COR-L47 (cell line): Measurements from ENCODE around the gene CHRM5.
A peak's percentile ranks its signal among the peaks of the same experiment; 100 is the strongest.
"Not testable (repeated sequence)": the region's sequence is repeated elsewhere in the genome, so short reads cannot be mapped to it uniquely, and the experiment has no call there.

Experiments
- DNase-seq: peaks from one replicate; lab custom pipeline; 2025; lab: John Stamatoyannopoulos, UW

The CHRM5 gene

DNA sequence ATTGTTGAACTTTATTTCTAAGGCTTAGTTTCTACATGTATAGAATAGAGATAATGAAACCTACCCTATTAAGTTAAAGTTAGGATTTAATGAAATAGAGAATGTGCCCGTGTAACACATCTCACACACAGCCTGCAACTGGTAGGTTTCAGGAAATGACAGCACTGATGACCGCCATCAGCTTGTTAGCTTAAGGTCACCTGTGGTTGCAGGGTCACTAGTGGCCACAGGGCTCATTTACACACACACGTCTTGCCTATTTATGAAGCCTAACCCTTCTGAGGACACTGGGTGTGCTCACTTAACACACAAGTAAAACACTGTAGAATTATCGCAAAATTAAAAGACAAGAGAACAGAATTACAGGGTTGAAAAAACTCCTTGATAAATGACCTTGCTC, 20.1 kb downstream of the CHRM5 start:
- no peak for DNase-seq

DNA sequence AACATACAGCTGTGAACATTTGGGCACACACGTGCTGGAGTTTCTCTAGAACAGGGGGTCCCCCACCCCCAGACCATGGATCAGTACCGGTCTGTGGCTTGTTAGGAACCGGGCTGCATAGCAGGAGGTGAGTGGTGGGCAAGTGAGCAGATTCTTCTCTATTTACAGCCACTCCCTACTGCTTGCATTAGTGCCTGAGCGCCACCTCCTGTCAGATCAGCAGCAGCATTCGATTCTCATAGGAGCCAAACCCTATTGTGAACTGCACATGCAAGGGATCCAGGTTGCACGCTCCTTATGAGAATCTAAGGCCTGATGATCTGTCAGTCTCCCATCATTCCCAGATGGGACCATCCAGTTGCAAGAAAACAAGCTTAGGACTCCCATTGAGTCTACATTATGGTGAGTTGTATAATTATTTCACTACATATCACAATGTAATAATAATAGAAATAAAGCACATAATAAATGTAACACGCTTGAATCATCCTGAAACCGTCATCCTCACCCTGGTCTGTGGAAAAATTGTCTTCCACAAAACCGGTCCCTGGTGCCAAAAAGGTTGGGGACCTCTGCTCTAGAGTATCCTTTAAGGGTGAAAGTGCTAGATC, 25.8 kb downstream of the CHRM5 start:
- peak; percentile 25 for DNase-seq

DNA sequence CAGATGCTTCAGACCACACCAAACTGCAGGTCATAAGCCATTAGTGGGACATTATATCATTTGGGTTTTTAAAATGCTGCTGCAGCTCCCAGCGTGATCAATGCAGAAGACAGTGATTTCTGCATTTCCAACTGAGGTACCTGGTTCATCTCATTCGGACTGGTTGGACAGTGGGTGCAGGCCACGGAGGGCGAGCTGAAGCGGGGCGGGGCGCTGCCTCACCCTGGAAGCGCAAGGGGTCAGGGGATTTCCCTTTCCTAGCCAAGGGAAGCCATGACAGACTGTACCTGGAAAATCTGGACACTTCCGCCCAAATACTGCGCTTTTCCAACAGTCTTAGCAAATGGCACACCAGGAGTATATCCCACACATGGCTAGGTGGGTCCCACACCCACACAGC, 27.4 kb downstream of the CHRM5 start:
- not testable (repeated sequence) for DNase-seq

DNA sequence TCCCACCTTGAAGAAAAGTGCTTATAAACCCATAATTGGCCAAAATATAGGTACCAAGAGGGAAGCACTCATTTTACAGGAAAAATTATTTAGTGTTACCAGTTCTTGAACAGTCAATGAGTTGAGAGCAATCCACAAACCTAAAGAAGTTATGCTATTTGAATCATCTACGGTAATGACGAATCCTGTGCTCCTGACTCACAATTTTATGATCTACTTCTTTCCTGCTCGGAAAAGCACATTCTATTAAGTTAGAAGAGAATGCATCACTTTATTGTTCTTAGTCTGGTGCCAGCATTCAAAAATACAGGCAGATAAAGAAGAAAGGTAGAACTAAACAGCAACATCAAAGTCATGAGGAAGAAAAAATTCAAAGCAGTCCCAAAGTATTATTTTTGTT, 33.2 kb downstream of the CHRM5 start:
- DNase-seq, result no peak

DNA sequence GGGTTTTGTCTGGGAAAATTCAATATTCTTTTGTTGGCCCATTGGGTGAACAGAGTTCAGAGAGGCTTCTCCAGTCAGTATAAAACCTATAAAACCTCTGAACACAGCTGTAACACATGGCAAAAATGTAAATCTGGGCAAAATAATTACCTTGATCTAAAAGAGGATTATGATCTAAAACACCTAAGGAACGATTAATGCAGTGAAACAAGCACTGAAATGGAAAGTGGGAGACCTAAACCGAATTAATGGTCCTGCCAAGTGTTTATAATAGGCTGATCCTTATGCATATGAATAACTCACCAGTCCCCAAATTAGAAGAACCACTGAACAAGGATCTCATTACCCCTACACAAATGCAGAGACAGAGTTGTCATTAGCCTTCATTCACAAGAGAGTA, 38.1 kb downstream of the CHRM5 start:
- no peak for DNase-seq

DNA sequence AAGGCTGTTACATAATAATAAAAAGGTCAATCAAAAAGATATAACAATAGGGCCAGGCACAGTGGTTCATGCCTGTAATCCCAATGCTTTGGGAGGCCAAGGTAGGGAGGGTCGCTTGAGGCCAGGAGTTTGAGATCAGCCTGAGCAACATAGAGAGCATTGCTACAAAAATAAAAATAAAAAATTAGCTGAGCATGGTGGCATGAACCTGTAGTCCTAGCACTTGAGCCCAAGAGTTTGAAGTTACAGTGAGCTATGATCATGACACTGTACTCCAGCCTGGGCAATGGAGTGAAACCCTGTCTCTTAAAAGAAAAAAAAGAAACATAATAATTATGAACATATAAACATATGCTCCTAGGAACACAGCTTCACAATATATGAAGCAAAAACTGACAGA, 41.4 kb downstream of the CHRM5 start:
- DNase-seq, result no peak

DNA sequence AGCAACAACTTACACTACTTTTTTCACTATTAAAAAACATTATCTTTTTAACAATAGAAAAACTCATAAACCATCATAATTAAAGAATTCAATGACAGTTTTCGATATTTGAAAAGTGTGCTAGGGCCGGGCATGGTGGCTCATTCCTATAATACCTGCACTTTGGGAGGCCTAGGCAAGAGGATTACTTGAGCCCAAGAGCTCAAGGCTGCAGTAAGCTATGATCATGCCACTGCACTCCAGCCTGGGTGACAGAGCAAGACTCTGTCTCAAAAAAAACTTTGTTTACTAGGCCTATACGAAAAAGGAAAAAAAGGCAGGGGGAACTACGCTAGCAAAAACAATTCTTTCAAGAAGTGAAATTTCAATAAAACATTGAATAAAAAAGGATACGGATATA, 42.6 kb downstream of the CHRM5 start:
- no peak for DNase-seq

DNA sequence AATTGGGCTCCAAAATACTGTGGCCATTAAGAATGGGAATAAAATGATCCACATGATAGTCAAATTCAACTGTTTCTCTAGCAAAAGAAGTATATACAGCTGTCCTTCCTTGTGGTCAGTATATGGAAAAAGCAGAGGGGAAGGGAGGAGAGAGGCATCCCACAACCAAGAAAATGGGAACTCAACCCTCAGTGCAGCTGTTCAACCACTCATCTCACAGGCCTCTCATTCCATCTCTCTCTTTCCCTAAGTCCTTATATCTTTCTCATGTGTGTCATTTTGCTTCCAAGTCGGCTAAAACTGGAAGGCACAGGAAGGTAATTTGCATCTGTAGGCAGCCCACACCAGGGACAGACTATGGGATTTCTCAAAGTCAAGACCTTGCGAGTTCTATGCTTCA, 43.2 kb downstream of the CHRM5 start:
- DNase-seq, result no peak

DNA sequence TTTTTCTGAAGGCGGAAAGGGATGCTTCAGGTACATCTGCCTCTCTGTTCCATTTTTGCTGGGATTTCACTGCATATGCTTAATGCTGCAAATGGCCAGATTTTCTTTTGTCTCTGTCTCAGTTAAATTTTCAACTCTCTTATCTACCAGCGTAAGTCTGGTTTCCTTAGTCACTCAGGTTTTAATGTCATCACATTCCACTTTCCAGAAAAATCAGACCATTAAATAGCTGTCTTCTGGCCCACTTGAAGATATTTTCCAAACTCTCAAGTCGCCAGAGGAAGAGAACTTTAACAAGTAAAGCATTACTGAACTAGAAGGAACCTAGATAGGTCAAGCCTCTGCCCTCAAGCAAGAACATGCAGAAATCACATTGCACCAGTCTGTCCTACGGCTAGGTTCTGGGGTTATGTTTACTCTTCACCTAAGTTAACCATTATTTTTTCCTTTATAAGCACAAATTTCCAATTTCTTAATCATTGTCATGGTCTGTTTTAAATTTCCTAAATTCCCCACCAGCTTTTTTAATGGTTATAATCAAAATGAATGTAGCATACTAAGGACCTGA, 44.2 kb downstream of the CHRM5 start:
- DNase-seq, result no peak

DNA sequence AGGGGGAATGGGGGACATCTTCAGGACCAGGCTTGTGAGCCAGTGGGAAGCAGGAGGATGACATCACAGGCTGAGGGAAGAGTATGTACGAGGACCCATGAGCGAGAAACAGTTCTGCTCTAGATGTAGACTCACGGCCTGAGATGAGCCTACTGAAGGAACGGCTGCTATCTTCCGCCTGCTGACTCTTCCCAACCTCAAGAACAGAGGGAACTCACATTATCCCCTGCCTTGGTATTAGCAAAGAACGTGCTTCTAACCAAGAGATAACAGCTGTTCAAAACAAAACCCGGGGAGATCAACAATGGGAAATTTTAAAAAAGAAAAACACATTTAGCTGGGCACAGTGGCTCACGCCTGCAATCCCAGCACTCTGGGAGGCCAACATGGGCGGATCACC, 45.4 kb downstream of the CHRM5 start:
- no peak for DNase-seq

DNA sequence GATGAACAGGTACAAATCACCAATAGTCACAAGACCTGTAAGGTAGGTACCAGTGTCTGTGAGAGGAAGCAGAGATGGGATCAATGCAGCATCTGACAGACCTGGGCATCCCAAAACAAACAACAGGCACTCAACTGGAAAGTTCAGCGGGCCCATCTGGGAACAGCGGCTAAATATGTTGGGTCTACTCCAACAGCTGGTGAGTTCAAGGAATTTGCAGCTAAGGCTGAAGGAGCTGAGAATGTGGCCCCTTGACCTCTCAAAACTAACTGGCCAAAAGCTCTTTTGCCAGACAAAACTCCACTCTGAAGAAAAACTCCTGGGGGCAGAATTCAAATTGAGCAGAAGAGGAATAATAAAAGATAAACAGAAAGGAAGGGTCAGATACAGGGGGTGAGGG, 46.3 kb downstream of the CHRM5 start:
- no peak for DNase-seq

DNA sequence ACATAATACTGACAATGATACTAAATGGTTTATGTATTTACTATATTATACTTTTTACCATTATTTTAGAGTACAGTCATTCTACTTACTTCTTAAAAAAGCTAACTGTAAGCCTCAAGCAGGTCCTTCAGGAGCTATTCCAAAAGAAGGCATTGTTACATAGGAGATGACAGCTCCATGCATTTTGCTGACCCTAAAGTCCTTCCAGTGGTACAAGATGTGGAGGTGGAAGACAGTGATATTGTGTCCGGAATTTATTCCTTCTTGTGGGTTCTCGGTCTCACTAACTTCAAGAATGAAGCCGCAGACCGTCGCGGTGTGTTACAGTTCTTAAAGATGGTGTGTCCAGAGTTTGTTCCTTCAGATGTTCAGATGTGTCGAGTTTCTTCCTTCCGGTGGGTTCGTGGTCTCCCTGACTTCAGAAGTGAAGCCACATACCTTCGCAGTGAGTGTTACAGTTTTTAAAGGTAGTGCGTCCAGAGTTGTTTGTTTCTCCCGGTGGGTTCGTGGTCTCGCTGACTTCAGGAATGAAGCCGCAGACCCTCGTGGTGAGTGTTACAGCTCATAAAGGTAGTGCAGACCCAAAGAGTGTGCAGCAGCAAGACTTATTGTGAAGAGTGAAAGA, 49.8 kb downstream of the CHRM5 start:
- no peak for DNase-seq

DNA sequence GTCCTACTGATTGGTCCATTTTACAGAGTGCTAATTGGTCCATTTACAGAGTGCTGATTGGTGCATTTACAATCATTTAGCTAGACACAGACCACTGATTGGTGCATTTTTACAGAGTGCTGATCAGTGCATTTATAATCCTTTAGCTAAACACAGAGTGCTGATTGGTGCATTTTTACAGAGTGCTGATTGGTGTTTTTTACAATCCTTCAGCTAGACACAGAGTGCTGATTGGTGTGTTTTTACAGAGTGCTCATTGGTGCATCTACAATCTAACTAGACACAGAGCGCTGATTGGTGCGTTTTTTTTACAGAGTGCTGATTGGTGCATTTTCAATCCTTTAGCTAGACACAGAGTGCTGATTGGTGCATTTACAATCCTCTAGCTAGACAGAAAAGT, 50.4 kb downstream of the CHRM5 start:
- DNase-seq, result not testable (repeated sequence)

DNA sequence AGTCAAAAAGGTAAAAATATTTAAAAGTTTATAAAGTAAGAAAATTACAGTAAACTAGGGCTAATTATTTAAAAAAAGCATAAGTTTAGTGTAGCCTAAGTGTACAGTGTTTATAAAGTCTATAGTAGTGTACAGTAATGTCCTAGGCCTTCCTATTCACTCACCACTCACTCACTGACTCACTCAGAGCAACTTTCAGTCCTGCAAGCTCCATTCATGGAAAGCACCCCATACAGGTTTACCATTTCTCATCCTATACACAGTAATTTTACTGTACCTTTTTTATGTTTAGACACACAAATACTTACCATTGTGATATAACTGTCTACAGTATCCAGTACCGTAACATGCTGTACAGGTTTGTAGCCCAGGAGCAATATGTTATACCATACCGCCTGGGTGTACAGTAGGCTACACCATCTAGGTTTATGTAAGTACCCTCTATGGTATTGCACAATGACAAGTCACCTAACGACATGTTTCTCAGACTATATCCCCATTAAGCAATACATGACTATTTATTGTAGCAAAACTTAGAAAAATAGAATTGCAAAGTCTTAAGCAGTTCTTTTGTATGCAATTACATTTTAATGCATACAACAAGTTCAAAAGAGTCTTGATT, 51.2 kb downstream of the CHRM5 start:
- no peak for DNase-seq

DNA sequence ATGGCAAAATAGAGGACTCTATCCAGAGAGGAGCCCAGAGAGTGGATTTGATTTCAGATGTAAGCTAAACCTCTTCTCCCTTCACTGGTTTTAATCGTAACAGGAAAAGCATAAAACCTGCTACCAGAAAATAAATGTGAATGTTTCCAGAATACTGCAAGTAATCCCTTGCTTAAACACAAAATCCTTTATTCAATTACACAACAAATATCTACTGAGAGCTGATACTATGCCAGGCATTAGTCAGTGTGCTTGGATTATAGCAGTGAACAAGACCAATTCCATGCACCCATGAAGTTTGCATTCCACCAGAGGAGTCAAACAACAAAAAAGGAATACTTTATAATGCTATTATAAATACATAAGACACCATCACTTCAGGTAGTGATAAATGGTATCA, 55.6 kb downstream of the CHRM5 start:
- DNase-seq, result no peak

DNA sequence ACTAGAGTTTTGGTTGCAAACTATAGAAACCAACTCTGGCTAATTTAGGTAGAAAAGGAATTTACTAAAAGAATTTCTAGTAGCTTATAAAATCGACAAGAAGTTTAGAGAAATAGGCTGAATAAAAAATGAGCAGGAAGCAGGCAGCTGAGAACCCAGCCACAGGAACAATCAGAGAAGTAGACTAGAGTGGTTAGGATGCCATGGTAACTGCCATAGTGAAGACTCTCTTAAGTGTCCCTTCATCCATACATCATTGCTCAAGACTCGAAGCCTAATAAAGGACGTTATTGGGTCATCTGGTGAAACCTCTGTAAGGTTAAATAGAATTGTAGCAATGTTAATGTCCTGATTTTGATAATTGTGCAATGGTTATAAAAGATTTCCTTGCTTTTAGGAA, 57.0 kb downstream of the CHRM5 start:
- DNase-seq, result no peak

DNA sequence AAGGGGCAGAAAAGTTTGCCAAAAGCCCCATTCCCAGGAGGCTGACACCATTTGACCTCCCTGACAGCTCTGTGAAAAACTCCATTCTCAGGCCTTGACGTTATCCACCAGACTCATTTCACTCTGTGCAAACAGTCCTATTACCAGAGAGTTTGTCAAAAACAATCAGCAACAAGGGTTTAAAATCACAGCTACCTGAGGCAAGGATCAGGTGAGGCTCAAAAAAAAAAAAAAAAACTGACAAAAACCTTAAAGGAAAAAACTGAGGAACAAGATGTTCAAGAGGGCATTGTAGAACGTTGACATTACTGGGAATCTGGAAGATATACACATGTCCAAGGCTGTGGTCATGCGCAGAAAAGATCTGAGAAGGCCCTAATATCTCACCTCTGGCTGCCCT, 59.3 kb downstream of the CHRM5 start:
- no peak for DNase-seq

DNA sequence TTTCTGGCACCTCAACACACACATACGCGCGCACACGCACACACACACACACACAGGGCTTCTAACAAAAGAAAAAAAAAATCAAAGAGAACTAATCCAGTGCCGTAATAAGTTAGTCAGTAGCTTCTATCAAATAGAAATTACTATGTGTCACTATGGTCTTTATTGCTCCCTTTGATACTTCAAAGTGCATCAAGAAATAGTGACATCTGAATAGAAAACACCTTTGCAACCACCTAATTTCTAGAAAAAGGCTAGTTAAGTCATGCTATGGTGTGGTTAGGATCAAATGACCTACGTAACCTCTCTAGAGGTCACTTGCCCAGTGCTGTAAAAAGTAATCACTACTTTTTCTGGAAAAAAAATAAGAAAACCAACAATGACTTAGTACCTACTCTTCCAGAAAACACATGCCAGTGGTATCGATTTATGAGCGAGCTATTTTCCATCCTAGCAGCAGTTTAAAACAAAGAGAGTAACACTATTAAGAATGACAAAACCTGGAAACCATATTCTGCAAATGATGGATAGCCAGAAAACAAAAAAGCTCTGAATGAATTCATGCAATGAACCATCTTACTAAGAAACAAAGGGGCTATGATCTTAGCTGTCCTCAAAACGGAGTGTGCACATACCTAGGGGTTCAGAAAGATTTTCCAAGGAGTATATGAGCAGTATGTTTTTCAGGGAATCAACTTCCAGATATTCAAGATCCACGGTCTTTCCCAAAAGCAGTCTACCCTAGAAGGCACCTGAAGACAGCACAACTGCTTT, 63.9 kb downstream of the CHRM5 start:
- DNase-seq, result no peak

DNA sequence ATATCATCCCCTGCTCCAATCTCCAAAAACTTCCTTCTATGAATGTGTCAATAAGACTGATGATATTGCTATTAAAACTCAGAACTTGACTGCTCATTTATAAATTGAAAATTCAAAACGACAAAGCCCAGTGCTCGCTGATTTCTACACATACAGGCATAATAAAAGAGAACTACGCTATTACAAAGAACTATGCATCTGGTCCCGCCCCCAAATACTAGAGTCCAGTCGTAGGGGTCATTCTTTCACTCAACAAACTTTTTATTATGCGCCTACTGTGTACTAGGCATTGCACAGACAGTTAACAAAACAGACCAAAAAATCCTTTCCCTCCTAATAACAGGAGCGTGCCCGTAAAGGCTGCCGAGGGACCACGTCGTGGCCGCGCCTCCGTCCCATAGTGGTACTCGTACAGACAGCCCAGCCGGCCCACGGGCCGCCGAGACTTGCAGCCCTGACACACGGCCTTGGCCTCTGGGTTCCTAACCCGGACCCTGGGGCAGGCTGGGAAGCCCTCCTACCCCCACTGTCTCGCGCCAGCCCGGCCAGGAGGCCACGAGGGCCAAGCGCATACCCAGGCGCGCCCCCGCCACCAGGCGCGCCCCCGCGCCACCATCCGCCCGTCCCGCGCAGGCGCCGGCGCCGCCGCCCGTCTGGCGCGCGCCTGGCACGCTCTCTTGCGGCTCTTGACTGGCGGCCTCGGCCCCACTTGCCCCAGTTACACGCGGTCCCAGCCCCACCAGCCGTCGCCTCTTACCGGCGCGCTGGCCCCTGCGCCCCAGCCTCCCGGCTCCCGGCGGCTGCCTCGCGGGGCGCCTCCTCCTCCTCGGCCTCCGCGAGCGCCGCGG, 70.0 kb downstream of the CHRM5 start:
- DNase-seq, result peak; percentile 66

DNA sequence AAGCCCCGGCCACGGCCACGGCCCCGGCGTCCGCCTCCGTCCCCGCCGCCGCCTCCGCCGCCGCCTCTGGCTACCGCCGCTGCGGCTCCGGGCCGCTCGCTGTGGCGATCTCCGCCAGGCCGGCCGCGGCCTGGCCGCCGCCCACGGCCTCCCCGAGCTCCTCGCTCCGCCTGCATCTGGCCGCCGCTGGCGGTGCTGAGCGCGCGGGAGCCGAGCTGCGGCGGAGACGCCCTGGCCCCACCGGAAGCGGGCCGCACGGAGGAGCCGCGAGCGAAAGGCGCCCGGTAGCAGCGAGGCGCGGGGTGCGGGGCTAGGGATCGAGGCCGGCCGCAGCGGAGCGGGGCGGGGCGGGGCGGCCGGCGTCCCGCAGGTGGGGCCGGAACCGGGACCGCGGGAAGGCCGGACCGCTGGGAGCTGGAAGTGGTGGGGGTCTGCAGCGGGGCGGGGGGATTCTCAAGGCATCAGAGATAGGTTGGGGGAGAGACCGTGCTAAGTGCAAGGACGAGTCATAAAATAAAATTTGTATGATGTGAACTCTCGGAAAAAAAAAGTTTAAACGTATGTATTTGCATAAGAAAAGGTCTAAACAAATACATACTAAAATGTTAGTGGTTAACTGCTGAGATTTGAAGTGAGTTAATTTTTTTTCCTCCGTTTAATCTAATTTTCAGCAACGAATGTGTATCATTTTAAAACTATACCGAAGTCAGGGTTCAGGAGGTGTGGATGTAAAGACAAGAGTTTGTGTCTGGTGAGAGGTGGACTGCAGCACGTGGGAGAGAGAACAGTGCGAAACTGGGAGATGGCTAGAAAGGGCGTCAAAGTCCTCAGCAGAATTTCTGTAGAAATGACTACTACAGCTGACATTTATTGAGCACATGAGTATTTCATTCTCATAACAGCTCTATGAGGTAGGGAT, 70.8 kb downstream of the CHRM5 start, which contains the start of gene AVEN:
AVEN (minus strand) TSS at position 334 of the 919 bp plus-strand sequence; CDS start at position 176, 158 bp downstream.
- DNase-seq, result peak; percentile 51

DNA sequence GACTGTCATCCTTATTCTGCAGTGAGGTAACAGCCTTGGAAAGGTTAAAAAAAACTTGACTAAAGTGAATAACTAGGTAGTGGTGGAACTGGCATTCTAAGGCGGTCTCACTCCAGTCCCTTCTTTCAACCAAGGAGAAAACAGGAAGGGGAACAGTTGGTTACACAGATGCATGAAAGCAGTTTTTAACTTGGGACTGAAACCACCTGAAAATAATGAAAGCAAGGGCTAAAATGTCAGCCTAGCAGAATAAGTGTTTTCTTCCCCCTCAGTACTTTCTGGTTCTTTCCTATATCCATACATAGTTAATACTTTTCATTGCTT, 71.5 kb downstream of the CHRM5 start:
- no peak for DNase-seq
